OCI-LY1 (cell line): ENCODE data around the gene HGFAC.

ENCODE experiments used
- EZH2 ChIP-seq: fragments of 200-600 bp; sonication (generic), shearing (Covaris generic); IDR thresholded peaks from 2 replicates; pipeline ENCODE4 v1.8.0; 2017; ENCODE audit warnings: borderline replicate concordance, mixed run types, mild to moderate bottlenecking, antibody characterized with exemption, low read length, moderate library complexity, mixed read lengths
- TF ChIP-seq, protein P1 (sequence below): fragments of 200-600 bp; sonication (generic), shearing (Covaris generic); IDR thresholded peaks from 2 replicates; pipeline ENCODE4 v1.5.1; 2017; ENCODE audit warnings: mild to moderate bottlenecking, antibody characterized with exemption, low read length, moderate library complexity, mixed read lengths

DNA sequence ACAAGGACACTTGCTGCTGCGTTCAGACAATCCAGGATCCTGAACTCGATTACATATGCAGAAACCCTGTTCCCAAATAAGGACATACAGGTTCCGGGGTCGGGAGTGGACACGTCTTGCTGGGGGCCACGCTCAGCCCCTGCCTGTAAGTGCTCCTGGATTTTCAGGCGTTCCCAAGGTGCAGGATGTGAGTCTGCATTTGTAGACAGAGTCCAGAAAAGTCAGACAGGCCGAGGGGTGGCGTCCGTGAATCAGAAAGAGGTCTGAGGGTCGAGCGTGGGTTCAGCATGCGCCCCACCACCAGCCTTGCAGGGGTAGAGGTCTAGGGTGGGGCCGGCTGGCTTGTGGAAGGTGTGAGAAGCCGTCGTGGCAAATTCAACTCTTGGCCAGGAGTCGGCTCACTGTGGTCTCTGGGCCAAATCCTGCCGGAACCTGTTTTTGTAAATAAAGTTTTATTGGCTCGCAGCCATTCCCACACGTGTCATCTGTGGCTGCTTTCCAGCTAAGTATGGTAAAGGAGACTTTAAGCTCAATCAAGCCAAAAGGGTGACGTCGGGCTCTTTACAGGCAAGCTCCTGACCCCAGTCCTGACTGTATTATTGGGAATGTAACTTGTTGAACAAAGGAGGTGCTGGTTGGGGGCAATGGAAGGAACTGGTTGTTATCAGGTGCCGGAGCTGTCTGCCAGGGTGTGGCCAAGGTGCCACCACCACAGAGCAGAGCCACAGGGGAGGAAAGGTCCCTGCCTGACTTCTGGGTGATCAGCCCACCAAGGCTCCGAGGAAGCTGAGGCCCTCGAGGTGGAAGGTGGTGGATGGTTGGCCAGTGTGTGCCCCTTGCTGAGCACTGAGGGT lies 28.7 kb downstream of the HGFAC start:
- TF ChIP-seq, protein P1, sequence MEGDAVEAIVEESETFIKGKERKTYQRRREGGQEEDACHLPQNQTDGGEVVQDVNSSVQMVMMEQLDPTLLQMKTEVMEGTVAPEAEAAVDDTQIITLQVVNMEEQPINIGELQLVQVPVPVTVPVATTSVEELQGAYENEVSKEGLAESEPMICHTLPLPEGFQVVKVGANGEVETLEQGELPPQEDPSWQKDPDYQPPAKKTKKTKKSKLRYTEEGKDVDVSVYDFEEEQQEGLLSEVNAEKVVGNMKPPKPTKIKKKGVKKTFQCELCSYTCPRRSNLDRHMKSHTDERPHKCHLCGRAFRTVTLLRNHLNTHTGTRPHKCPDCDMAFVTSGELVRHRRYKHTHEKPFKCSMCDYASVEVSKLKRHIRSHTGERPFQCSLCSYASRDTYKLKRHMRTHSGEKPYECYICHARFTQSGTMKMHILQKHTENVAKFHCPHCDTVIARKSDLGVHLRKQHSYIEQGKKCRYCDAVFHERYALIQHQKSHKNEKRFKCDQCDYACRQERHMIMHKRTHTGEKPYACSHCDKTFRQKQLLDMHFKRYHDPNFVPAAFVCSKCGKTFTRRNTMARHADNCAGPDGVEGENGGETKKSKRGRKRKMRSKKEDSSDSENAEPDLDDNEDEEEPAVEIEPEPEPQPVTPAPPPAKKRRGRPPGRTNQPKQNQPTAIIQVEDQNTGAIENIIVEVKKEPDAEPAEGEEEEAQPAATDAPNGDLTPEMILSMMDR: no peak
- no peak for TF ChIP-seq EZH2
